T-cell (primary cell): ENCODE data around the gene COG1. TPM values are rescaled to one million over a fixed set of nuclear protein-coding genes. Genes with fewer than 3 reads are reported as not detected.

ENCODE experiments used
- ATAC-seq, 4 experiments: fragments of 200-7000 bp in 3 of 4; fragments of 150-1000 bp in 1 of 4; cut with Tn5 transposase; replicated peaks in 1 of 4; 1 replicate in 3 of 4; 2 replicates in 1 of 4; pipeline ENCODE4 v1.10.0; 2021; ENCODE audit warnings: moderate library complexity in 3 of 4, mild to moderate bottlenecking in 2 of 4, moderate number of reproducible peaks in 1 of 4
- CTCF ChIA-PET, 2 donors: fragments of 300-600 bp; sonication (Branson Sonifier 250); formaldehyde crosslinking; loops; one replicate each; lab custom pipeline; 2022; ENCODE audit warnings: antibody characterized with exemption in 2 of 2; lab: Charles Lee
- POLR2A ChIA-PET, 2 donors: fragments of 300-600 bp; sonication (Branson Sonifier 250); formaldehyde crosslinking; loops; one replicate each; lab custom pipeline; 2022; ENCODE audit warnings: antibody characterized with exemption in 2 of 2; lab: Charles Lee
- DNase-seq, 35 experiments: peaks; one replicate each; pipeline versions ENCODE4 v3.0.0 to v3.0.0-alpha.2; 2013 to 2023
- H3K27ac ChIP-seq: one replicate; pipeline ENCODE4 v1.5.1; 2013; ENCODE audit warnings: low read length
- H3K27me3 ChIP-seq, 2 experiments: replicated peaks in 1 of 2; 1 replicate in 1 of 2; 2 replicates in 1 of 2; pipeline versions ENCODE4 v1.6.1 to v1.7.0; 2013; ENCODE audit warnings: low read length in 1 of 2, mixed read lengths in 1 of 2; ENCODE audit not compliant: control insufficient read depth in 2 of 2, insufficient read depth in 2 of 2; ENCODE audit errors: extremely low read depth in 1 of 2
- H3K36me3 ChIP-seq, 2 donors: 1 replicate in 1 of 2; 2 replicates in 1 of 2; pipeline versions ENCODE4 v1.6.1 to v1.7.0; 2013; ENCODE audit warnings: low read length in 1 of 2; ENCODE audit not compliant: control insufficient read depth in 2 of 2, insufficient read depth in 1 of 2; ENCODE audit errors: extremely low read depth in 1 of 2
- H3K4me1 ChIP-seq, 2 experiments: 1 replicate in 1 of 2; 2 replicates in 1 of 2; pipeline versions ENCODE4 v1.6.1 to v1.7.0; 2013; ENCODE audit warnings: low read length in 2 of 2, mixed read lengths in 1 of 2; ENCODE audit not compliant: insufficient read depth in 2 of 2, control insufficient read depth in 1 of 2; ENCODE audit errors: extremely low read depth in 1 of 2
- H3K4me3 ChIP-seq, 2 donors: 1 replicate in 1 of 2; 2 replicates in 1 of 2; pipeline versions ENCODE4 v1.5.1 to v1.7.0; 2013; ENCODE audit warnings: mild to moderate bottlenecking in 2 of 2, low read length in 1 of 2, moderate library complexity in 1 of 2; ENCODE audit not compliant: control insufficient read depth in 1 of 2; ENCODE audit errors: extremely low read depth in 1 of 2
- H3K9me3 ChIP-seq: 2 replicates; pipeline ENCODE4 v1.7.0; 2013
- H3K27ac Mint-ChIP-seq, 2 donors: one replicate each; pipeline ENCODE4 v1.8.0; 2020 to 2021; ENCODE audit warnings: mild to moderate bottlenecking in 2 of 2, mixed read lengths in 2 of 2
- H3K27me3 Mint-ChIP-seq, 2 donors: one replicate each; pipeline ENCODE4 v1.8.0; 2021 to 2022; ENCODE audit warnings: mixed read lengths in 2 of 2
- H3K36me3 Mint-ChIP-seq: one replicate; pipeline ENCODE4 v1.8.0; 2021; ENCODE audit warnings: mixed read lengths
- H3K4me1 Mint-ChIP-seq, 3 donors: one replicate each; pipeline ENCODE4 v1.8.0; 2020 to 2022; ENCODE audit warnings: mixed read lengths in 3 of 3, mild to moderate bottlenecking in 1 of 3
- H3K4me3 Mint-ChIP-seq, 3 donors: one replicate each; pipeline ENCODE4 v1.8.0; 2020 to 2022; ENCODE audit warnings: mild to moderate bottlenecking in 3 of 3, mixed read lengths in 3 of 3, moderate library complexity in 3 of 3
- H3K9me3 Mint-ChIP-seq, 3 donors: one replicate each; pipeline ENCODE4 v1.8.0; 2020 to 2022; ENCODE audit warnings: mixed read lengths in 3 of 3
- WGBS: methylation state at CpG from one replicate; pipeline ENCODE4 v1.1.5; 2013; ENCODE audit warnings: missing lambda C conversion rate; ENCODE audit not compliant: insufficient coverage; 5-methylcytosine and 5-hydroxymethylcytosine counted together
- total RNA-seq, 35 experiments: library from RNA in 6 of 35; stranded (reverse) in 6 of 35; fragments of 120-200 nt in 1 of 35; gene quantifications; one replicate each; pipeline versions ENCODE4 v1.2.1 to v1.2.4 and lab custom pipeline; 2013 to 2026

The COG1 gene
- total RNA-seq, 5 donors from 2014 or later (not counting 1 experiment from before 2014, with no cell fraction given) = 66.3 to 77.2 (median 73.3) TPM

DNA sequence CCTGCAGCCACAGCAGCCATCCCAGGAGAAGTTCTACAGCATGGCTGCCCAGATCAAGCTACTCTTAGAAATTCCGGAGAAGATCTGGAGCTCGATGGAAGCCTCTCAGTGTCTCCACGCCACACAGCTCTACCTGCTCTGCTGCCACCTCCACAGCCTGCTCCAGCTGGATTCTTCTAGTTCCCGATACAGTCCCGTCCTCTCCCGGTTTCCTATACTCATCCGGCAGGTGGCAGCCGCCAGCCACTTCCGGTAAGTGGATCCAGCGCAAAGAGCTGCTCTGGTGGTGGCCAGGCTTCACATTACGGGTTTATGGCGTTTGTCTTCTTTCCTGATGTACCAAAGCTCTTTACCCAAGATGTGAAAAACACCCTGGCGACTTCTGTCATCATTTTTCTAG is 3.6 kb downstream of the COG1 start:
- Histone ChIP-seq H3K36me3 (peaks cover 13 to 57% of the 10 kb centered on the region in 2 donors), H3K27ac (no peak overlapping the region)

GRCh38 chr17:73197161-73197560 is 4.3 kb downstream of the COG1 start:
- no peak overlapping the region for H3K4me3 ChIP-seq
- no peak overlapping the region for H3K27ac Mint-ChIP-seq
- no peaks in the 10 kb centered on the region for H3K9me3 Mint-ChIP-seq
- peaks cover 15 to 61% of the 10 kb centered on the region in 2 donors for H3K36me3 ChIP-seq
- H3K4me1 ChIP-seq = peaks cover 5 to 20% of the 10 kb centered on the region in 2 experiments
- peaks cover 29 to 39% (median 38%) of the 10 kb centered on the region in 3 donors for H3K4me1 Mint-ChIP-seq
- DNase-seq = no peak
- WGBS = 93% methylated on average over 3 of the region's 5 CpGs
- CTCF ChIA-PET = no interaction called here
- H3K27me3 ChIP-seq = no peaks in the 10 kb centered on the region
- H3K4me3 Mint-ChIP-seq = no peak overlapping the region
- peaks cover 56% of the 10 kb centered on the region for H3K36me3 Mint-ChIP-seq
- POLR2A ChIA-PET = interaction anchor here in 1 of 2 donors (0.8 kb wide), 1 partner anchor 18 kb away, joined by 4 read pairs; no protein-coding TSS in a partner anchor
- no peaks in the 10 kb centered on the region for H3K9me3 ChIP-seq
- no peaks in the 10 kb centered on the region for H3K27me3 Mint-ChIP-seq
- no peak overlapping the region for H3K27ac ChIP-seq
- ATAC-seq = no peak

More for the DNA sequence above, 3.6 kb downstream of the COG1 start:
- 90% methylated on average over 11 of the region's 13 CpGs for WGBS
- H3K36me3 Mint-ChIP-seq = peaks cover 52% of the 10 kb centered on the region
- Histone ChIP-seq H3K9me3 (no peaks in the 10 kb centered on the region), H3K4me1 (peaks cover 8 to 26% of the 10 kb centered on the region in 2 experiments), H3K4me3 (no peak overlapping the region), H3K27me3 (no peaks in the 10 kb centered on the region)
- no peak overlapping the region for H3K4me3 Mint-ChIP-seq
- no peaks in the 10 kb centered on the region for H3K9me3 Mint-ChIP-seq
- H3K27me3 Mint-ChIP-seq = no peaks in the 10 kb centered on the region
- ChIA-PET CTCF (interaction anchor here in 1 of 2 donors (0.8 kb wide), 1 partner anchor 36 kb away, joined by 4 read pairs; a partner anchor contains a TSS), POLR2A (interaction anchor here in 1 of 2 donors (0.8 kb wide), 1 partner anchor 18 kb away, joined by 4 read pairs; no protein-coding TSS in a partner anchor)
- DNase-seq (no peak), ATAC-seq (no peak)
- H3K4me1 Mint-ChIP-seq = peaks cover 33 to 42% (median 37%) of the 10 kb centered on the region in 3 donors
- peak overlapping the region in 1 of 2 donors; percentile 71 for H3K27ac Mint-ChIP-seq

- Mint-ChIP-seq H3K27me3 (no peaks in the 10 kb centered on the region), H3K4me1 (peaks cover 37 to 49% (median 47%) of the 10 kb centered on the region in 3 donors), H3K9me3 (no peaks in the 10 kb centered on the region), H3K36me3 (peaks cover 62% of the 10 kb centered on the region), H3K27ac (no peak overlapping the region), H3K4me3 (no peak overlapping the region)
- DNase-seq (no peak), ATAC-seq (no peak)
- Histone ChIP-seq H3K9me3 (no peaks in the 10 kb centered on the region), H3K36me3 (peaks cover 20 to 72% of the 10 kb centered on the region in 2 donors), H3K27me3 (no peaks in the 10 kb centered on the region), H3K4me3 (no peak overlapping the region), H3K27ac (no peak overlapping the region), H3K4me1 (peaks cover 10 to 26% of the 10 kb centered on the region in 2 experiments)
- CTCF ChIA-PET = no interaction called here
- WGBS = 100% methylated on average over 6 of the region's 9 CpGs
- POLR2A ChIA-PET = interaction anchor here in 1 of 2 donors (0.6 kb wide), 1 partner anchor 29 kb away, joined by 3 read pairs; no protein-coding TSS in a partner anchor
These were observed 5.5 kb downstream of the COG1 start for GRCh38 chr17:73198201-73198929.

- WGBS = 95% methylated on average over 4 of the region's 7 CpGs
- H3K4me1 ChIP-seq = peaks cover 8 to 26% of the 10 kb centered on the region in 2 experiments
- Mint-ChIP-seq H3K36me3 (peaks cover 68% of the 10 kb centered on the region), H3K4me3 (no peak overlapping the region), H3K9me3 (no peaks in the 10 kb centered on the region), H3K27ac (no peak overlapping the region), H3K4me1 (peaks cover 37 to 49% (median 47%) of the 10 kb centered on the region in 3 donors), H3K27me3 (no peaks in the 10 kb centered on the region)
- H3K36me3 ChIP-seq = peaks cover 20 to 73% of the 10 kb centered on the region in 2 donors
- no peak overlapping the region for H3K27ac ChIP-seq
- no peaks in the 10 kb centered on the region for H3K27me3 ChIP-seq
- H3K4me3 ChIP-seq = no peak overlapping the region
- DNase-seq = no peak
- no peaks in the 10 kb centered on the region for H3K9me3 ChIP-seq
- POLR2A ChIA-PET = no interaction called here
- ATAC-seq = no peak
- CTCF ChIA-PET = no interaction called here
These were observed 6.0 kb downstream of the COG1 start for GRCh38 chr17:73198930-73199260.

GRCh38 chr17:73199751-73200317 is 7.0 kb downstream of the COG1 start:
- H3K4me1 ChIP-seq = peaks cover 11 to 28% of the 10 kb centered on the region in 2 experiments
- DNase-seq (no peak), ATAC-seq (no peak)
- H3K27ac ChIP-seq = no peak overlapping the region
- H3K4me3 Mint-ChIP-seq = no peak overlapping the region
- H3K27ac Mint-ChIP-seq = no peak overlapping the region
- peaks cover 71% of the 10 kb centered on the region for H3K36me3 Mint-ChIP-seq
- H3K27me3 Mint-ChIP-seq = no peaks in the 10 kb centered on the region
- no peak overlapping the region for H3K4me3 ChIP-seq
- CTCF ChIA-PET = no interaction called here
- no peaks in the 10 kb centered on the region for H3K9me3 ChIP-seq
- H3K4me1 Mint-ChIP-seq = peaks cover 38 to 50% (median 44%) of the 10 kb centered on the region in 3 donors
- no peaks in the 10 kb centered on the region for H3K9me3 Mint-ChIP-seq
- H3K36me3 ChIP-seq = peaks cover 20 to 78% of the 10 kb centered on the region in 2 donors
- 94% methylated on average over 5 of the region's 8 CpGs for WGBS
- no peaks in the 10 kb centered on the region for H3K27me3 ChIP-seq
- POLR2A ChIA-PET = no interaction called here

GRCh38 chr17:73200476-73200875 is 7.6 kb downstream of the COG1 start:
- CTCF ChIA-PET = no interaction called here
- Mint-ChIP-seq H3K9me3 (no peaks in the 10 kb centered on the region), H3K36me3 (peaks cover 72% of the 10 kb centered on the region), H3K27ac (no peak overlapping the region), H3K27me3 (no peaks in the 10 kb centered on the region), H3K4me1 (peaks cover 37 to 50% (median 43%) of the 10 kb centered on the region in 3 donors), H3K4me3 (no peak overlapping the region)
- WGBS = 98% methylated on average over 7 of the region's 10 CpGs
- DNase-seq (no peak), ATAC-seq (no peak)
- Histone ChIP-seq H3K36me3 (peaks cover 20 to 84% of the 10 kb centered on the region in 2 donors), H3K27ac (no peak overlapping the region), H3K4me1 (peaks cover 11 to 25% of the 10 kb centered on the region in 2 experiments), H3K4me3 (no peak overlapping the region), H3K9me3 (no peaks in the 10 kb centered on the region), H3K27me3 (no peaks in the 10 kb centered on the region)
- POLR2A ChIA-PET = no interaction called here
